Mucosa of descending colon (tissue), 3 donors: Measurements from ENCODE around the gene ARAP3. TPM values are rescaled to one million over a fixed set of nuclear protein-coding genes. Genes with fewer than 3 reads are reported as not detected.
"Not testable (repeated sequence)": the region's sequence is repeated elsewhere in the genome, so short reads cannot be mapped to it uniquely, and the experiment has no call there.

Source experiments
- ATAC-seq: fragments of 200-7000 bp; cut with Tn5 transposase; one replicate; pipeline ENCODE4 v1.9.1; 2020; ENCODE audit warnings: mild to moderate bottlenecking, moderate library complexity
- DNase-seq, 3 donors: peaks; one replicate each; pipeline ENCODE4 v3.0.0-alpha.2; 2020
- H3K36me3 ChIP-seq: fragments of 200-600 bp; one replicate; pipeline ENCODE4 v1.8.0; 2021; ENCODE audit warnings: low read depth, mild to moderate bottlenecking
- H3K4me1 ChIP-seq: fragments of 200-600 bp; one replicate; pipeline ENCODE4 v1.8.0; 2021; ENCODE audit warnings: low read depth, mild to moderate bottlenecking
- H3K4me3 ChIP-seq: fragments of 200-600 bp; one replicate; pipeline ENCODE4 v1.8.0; 2021; ENCODE audit warnings: mild to moderate bottlenecking
- H3K9me3 ChIP-seq: fragments of 200-600 bp; one replicate; pipeline ENCODE4 v1.8.0; 2021; ENCODE audit warnings: mild to moderate bottlenecking
- CTCF ChIP-seq: fragments of 200-600 bp; IDR thresholded peaks from one replicate; pipeline ENCODE4 v1.8.0; 2022; ENCODE audit warnings: antibody characterized with exemption, mild to moderate bottlenecking
- intact Hi-C, 2 donors: fragments of 100-400 bp; cut with DNase I in 1 of 2; cut with micrococcal nuclease in 1 of 2; formaldehyde crosslinking; loops; one replicate each; pipeline versions ENCODE4 v1.11.0 to v1.11.1; 2022; cut with DNase I, micrococcal nuclease
- total RNA-seq, 3 donors: library from RNA; stranded (reverse); fragmentation: NEBNext Ultra II Directional in 2 of 3; extraction: Animal tissue kit (Norgen Biotek cat#: 25700) in 2 of 3; gene quantifications; one replicate each; pipeline versions ENCODE4 v1.2.1 to v1.2.4, GENCODE V29; 2021 to 2023
- donor health status: DM: no; HTN: no; CAD: no; lungs with moderate emphysema.
- donor health status: DM: no; HTN: no; CAD: no.
- donor health status: DM: no; HTN: yes; CAD: no.

Gene ARAP3
- total RNA-seq, 3 donors from 2014 or later, result 5.7 to 10.9 (median 8.0) TPM

GRCh38 chr5:141617682-141618029 is 64.4 kb downstream of the ARAP3 start:
- DNase-seq, result no peak
- Histone ChIP-seq H3K4me1 (peaks cover 3% of the 10 kb centered on the region), H3K36me3 (no peaks in the 10 kb centered on the region), H3K4me3 (no peak overlapping the region), H3K9me3 (no peaks in the 10 kb centered on the region)
- intact Hi-C loops, result loop anchor here in 1 of 2 donors (2.0 kb wide), 1 partner anchor 25 kb away; no protein-coding TSS in a partner anchor
- TF ChIP-seq CTCF, result no peak
- no peak for ATAC-seq

GRCh38 chr5:141617128-141617527 is 64.9 kb downstream of the ARAP3 start:
- H3K4me3 ChIP-seq, result no peak overlapping the region
- no peak for TF ChIP-seq CTCF
- DNase-seq (no peak), ATAC-seq (no peak)
- no peaks in the 10 kb centered on the region for H3K36me3 ChIP-seq
- no peaks in the 10 kb centered on the region for H3K9me3 ChIP-seq
- H3K4me1 ChIP-seq, result peaks cover 3% of the 10 kb centered on the region
- intact Hi-C loops, result no loop called here

GRCh38 chr5:141615991-141616720 is 65.9 kb downstream of the ARAP3 start:
- H3K4me3 ChIP-seq, result no peak overlapping the region

GRCh38 chr5:141613344-141613743 is 68.7 kb downstream of the ARAP3 start:
- Histone ChIP-seq H3K4me3 (no peak overlapping the region), H3K9me3 (no peaks in the 10 kb centered on the region), H3K36me3 (no peaks in the 10 kb centered on the region), H3K4me1 (peaks cover 3% of the 10 kb centered on the region)
- DNase-seq (no peak), ATAC-seq (no peak)
- intact Hi-C loops, result no loop called here
- no peak for TF ChIP-seq CTCF

More at GRCh38 chr5:141615991-141616720, 65.9 kb downstream of the ARAP3 start:
- intact Hi-C loops, result no loop called here
- DNase-seq, result no peak
- ATAC-seq, result no peak
- H3K36me3 ChIP-seq, result no peaks in the 10 kb centered on the region
- no peak for TF ChIP-seq CTCF
- H3K4me1 ChIP-seq, result peaks cover 3% of the 10 kb centered on the region
- H3K9me3 ChIP-seq, result no peaks in the 10 kb centered on the region

- intact Hi-C loops, result no loop called here
- DNase-seq (no peak), ATAC-seq (no peak)
- Histone ChIP-seq H3K4me3 (no peak overlapping the region), H3K4me1 (no peaks in the 10 kb centered on the region), H3K36me3 (no peaks in the 10 kb centered on the region), H3K9me3 (no peaks in the 10 kb centered on the region)
- no peak for TF ChIP-seq CTCF
These were observed 70.7 kb downstream of the ARAP3 start for GRCh38 chr5:141611289-141611688.

GRCh38 chr5:141609921-141610320 is 72.1 kb downstream of the ARAP3 start:
- ATAC-seq, H3K4me1 ChIP-seq, H3K4me3 ChIP-seq, H3K36me3 ChIP-seq, H3K9me3 ChIP-seq, intact Hi-C loops, DNase-seq: not testable (repeated sequence)
